Measurements from ENCODE around the gene GRAMD1B.

GRAMD1B gene

DNA sequence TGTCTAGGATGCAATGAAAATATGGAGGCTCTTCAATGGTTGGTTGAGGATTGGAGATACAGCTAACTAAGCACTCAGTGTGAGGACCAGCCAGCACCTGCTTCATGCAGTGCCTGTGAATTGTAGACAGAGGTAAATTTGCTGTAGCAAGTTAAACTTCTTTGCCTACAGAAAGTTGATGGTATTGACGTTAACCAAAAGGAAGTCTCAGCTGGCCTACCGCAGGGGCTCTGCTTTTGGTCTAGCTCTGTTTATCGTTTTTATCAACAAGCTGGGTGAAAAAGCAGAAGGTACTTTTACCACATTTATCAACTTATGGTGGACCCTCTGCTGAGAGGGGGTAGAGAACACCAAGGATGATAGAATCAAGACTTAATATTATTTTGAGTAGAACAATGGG is 51.6 kb downstream of the GRAMD1B start:
- peak overlapping the region; percentile 90 for H3K27ac ChIP-seq (replicated peaks)
- peak in 1 of 2 experiments; percentile 63 for DNase-seq (ENCODE audit: low read depth in 1 of 2, low spot score in 1 of 2)
- TF ChIP-seq, protein P1, sequence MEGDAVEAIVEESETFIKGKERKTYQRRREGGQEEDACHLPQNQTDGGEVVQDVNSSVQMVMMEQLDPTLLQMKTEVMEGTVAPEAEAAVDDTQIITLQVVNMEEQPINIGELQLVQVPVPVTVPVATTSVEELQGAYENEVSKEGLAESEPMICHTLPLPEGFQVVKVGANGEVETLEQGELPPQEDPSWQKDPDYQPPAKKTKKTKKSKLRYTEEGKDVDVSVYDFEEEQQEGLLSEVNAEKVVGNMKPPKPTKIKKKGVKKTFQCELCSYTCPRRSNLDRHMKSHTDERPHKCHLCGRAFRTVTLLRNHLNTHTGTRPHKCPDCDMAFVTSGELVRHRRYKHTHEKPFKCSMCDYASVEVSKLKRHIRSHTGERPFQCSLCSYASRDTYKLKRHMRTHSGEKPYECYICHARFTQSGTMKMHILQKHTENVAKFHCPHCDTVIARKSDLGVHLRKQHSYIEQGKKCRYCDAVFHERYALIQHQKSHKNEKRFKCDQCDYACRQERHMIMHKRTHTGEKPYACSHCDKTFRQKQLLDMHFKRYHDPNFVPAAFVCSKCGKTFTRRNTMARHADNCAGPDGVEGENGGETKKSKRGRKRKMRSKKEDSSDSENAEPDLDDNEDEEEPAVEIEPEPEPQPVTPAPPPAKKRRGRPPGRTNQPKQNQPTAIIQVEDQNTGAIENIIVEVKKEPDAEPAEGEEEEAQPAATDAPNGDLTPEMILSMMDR (IDR thresholded peaks at IDR 0.05; ENCODE audit: insufficient read depth, low read length): no peak
- TF ChIP-seq GABPA (IDR thresholded peaks at IDR 0.05; ENCODE audit: low read depth) (no peak), SPI1 (IDR thresholded peaks at IDR 0.05; ENCODE audit: borderline replicate concordance, low read depth) (no peak), POLR2AphosphoS5 (IDR thresholded peaks at IDR 0.05; ENCODE audit: low read depth) (no peak)
- TF ChIP-seq, protein P2, sequence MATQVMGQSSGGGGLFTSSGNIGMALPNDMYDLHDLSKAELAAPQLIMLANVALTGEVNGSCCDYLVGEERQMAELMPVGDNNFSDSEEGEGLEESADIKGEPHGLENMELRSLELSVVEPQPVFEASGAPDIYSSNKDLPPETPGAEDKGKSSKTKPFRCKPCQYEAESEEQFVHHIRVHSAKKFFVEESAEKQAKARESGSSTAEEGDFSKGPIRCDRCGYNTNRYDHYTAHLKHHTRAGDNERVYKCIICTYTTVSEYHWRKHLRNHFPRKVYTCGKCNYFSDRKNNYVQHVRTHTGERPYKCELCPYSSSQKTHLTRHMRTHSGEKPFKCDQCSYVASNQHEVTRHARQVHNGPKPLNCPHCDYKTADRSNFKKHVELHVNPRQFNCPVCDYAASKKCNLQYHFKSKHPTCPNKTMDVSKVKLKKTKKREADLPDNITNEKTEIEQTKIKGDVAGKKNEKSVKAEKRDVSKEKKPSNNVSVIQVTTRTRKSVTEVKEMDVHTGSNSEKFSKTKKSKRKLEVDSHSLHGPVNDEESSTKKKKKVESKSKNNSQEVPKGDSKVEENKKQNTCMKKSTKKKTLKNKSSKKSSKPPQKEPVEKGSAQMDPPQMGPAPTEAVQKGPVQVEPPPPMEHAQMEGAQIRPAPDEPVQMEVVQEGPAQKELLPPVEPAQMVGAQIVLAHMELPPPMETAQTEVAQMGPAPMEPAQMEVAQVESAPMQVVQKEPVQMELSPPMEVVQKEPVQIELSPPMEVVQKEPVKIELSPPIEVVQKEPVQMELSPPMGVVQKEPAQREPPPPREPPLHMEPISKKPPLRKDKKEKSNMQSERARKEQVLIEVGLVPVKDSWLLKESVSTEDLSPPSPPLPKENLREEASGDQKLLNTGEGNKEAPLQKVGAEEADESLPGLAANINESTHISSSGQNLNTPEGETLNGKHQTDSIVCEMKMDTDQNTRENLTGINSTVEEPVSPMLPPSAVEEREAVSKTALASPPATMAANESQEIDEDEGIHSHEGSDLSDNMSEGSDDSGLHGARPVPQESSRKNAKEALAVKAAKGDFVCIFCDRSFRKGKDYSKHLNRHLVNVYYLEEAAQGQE (IDR thresholded peaks at IDR 0.05; ENCODE audit: insufficient replicate concordance, low read depth): no peak

GRCh38 chr11:123482218-123482617 is 52.1 kb downstream of the GRAMD1B start:
- TF ChIP-seq POLR2AphosphoS5 (IDR thresholded peaks at IDR 0.05; ENCODE audit: low read depth) (no peak), SPI1 (IDR thresholded peaks at IDR 0.05; ENCODE audit: borderline replicate concordance, low read depth) (no peak), GABPA (IDR thresholded peaks at IDR 0.05; ENCODE audit: low read depth) (no peak)
- TF ChIP-seq, protein P2 (IDR thresholded peaks at IDR 0.05; ENCODE audit: insufficient replicate concordance, low read depth): no peak
- TF ChIP-seq, protein P1 (IDR thresholded peaks at IDR 0.05; ENCODE audit: insufficient read depth, low read length): no peak
- peak overlapping the region; percentile 66 for H3K4me3 ChIP-seq (replicated peaks; ENCODE audit: insufficient read depth, low read length)
- DNase-seq (ENCODE audit: low read depth in 1 of 2, low spot score in 1 of 2): no peak
- H3K27me3 ChIP-seq (ENCODE audit: insufficient read depth, poor library complexity, severe bottlenecking): no peaks in the 10 kb centered on the region
- peak overlapping the region; percentile 90 for H3K27ac ChIP-seq (replicated peaks)

More for the DNA sequence above, 51.6 kb downstream of the GRAMD1B start:
- Histone ChIP-seq H3K4me3 (replicated peaks; ENCODE audit: insufficient read depth, low read length) (peak overlapping the region; percentile 66), H3K27me3 (ENCODE audit: insufficient read depth, poor library complexity, severe bottlenecking) (no peaks in the 10 kb centered on the region)

DNA sequence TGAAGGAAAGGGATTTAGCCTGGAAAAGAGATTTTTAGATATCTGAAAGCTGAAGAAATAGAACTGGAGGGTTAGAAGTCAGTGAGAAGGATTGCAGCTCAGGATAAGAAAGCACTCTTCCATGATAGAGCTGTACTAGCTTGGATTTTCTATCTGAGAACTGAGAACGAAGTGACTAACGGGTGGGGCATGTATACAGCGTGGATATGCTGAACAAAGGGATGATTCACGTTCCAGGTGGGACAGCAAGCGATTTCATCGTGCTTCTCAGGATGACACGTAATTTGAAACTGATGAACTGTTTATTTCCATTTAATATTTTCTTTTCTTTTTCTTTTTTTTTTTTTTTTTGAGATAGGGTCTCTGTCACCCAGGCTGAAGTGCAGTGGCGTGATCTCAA is 53.0 kb downstream of the GRAMD1B start:
- Histone ChIP-seq H3K27ac (replicated peaks) (no peak overlapping the region), H3K27me3 (ENCODE audit: insufficient read depth, poor library complexity, severe bottlenecking) (no peaks in the 10 kb centered on the region), H3K4me3 (replicated peaks; ENCODE audit: insufficient read depth, low read length) (no peak overlapping the region)
- DNase-seq (ENCODE audit: low read depth in 1 of 2, low spot score in 1 of 2): no peak
- TF ChIP-seq POLR2AphosphoS5 (IDR thresholded peaks at IDR 0.05; ENCODE audit: low read depth): no peak
- TF ChIP-seq SPI1 (IDR thresholded peaks at IDR 0.05; ENCODE audit: borderline replicate concordance, low read depth): no peak
- TF ChIP-seq, protein P1 (IDR thresholded peaks at IDR 0.05; ENCODE audit: insufficient read depth, low read length): no peak
- TF ChIP-seq, protein P2 (IDR thresholded peaks at IDR 0.05; ENCODE audit: insufficient replicate concordance, low read depth): no peak
- TF ChIP-seq GABPA (IDR thresholded peaks at IDR 0.05; ENCODE audit: low read depth): no peak
